Endothelial cell of umbilical vein (primary cell): ENCODE measurements around the gene GNAI1.

Experiments used
- EZH2 ChIP-seq: IDR thresholded peaks from 2 replicates; pipeline ENCODE4 v1.6.1; 2012; ENCODE audit warnings: borderline replicate concordance, low read depth, mild to moderate bottlenecking, moderate library complexity, low read length, inconsistent platforms; ENCODE audit not compliant: severe bottlenecking
- FOS ChIP-seq: IDR thresholded peaks from 2 replicates; pipeline ENCODE4 v1.6.1; 2011; ENCODE audit warnings: mild to moderate bottlenecking, low read length, moderate library complexity, borderline replicate concordance; ENCODE audit not compliant: insufficient read depth
- GATA2 ChIP-seq: IDR thresholded peaks from 2 replicates; pipeline ENCODE4 v1.7.0; 2011; ENCODE audit warnings: low read depth, mild to moderate bottlenecking, moderate library complexity, mixed read lengths, low read length; ENCODE audit not compliant: insufficient read length, insufficient read depth
- JUN ChIP-seq: IDR thresholded peaks from 2 replicates; pipeline ENCODE4 v1.6.1; 2011; ENCODE audit warnings: borderline replicate concordance, low read depth; ENCODE audit not compliant: insufficient read length, insufficient read depth
- MAX ChIP-seq: IDR thresholded peaks from 2 replicates; pipeline ENCODE4 v1.6.1; 2011; ENCODE audit not compliant: insufficient read depth, insufficient read length
- POLR2A ChIP-seq: IDR thresholded peaks from 2 replicates; pipeline ENCODE4 v1.6.1; 2012; ENCODE audit warnings: low read depth, mild to moderate bottlenecking, control low read depth, low read length
- POLR2AphosphoS5 ChIP-seq: IDR thresholded peaks from 2 replicates; pipeline ENCODE4 v1.6.1; 2012; ENCODE audit warnings: low read depth, mild to moderate bottlenecking, control low read depth, low read length, moderate library complexity; ENCODE audit not compliant: insufficient read depth
- TF ChIP-seq, protein P1 (sequence below), 2 donors: IDR thresholded peaks; 1 replicate in 1 of 2; 2 replicates in 1 of 2; pipeline ENCODE4 v1.5.1; 2011; ENCODE audit warnings: low read length in 2 of 2, mild to moderate bottlenecking in 2 of 2, moderate library complexity in 2 of 2, control low read depth in 1 of 2, inconsistent platforms in 1 of 2, low read depth in 1 of 2; ENCODE audit not compliant: insufficient read depth in 1 of 2; ENCODE audit errors: extremely low read depth in 1 of 2

DNA sequence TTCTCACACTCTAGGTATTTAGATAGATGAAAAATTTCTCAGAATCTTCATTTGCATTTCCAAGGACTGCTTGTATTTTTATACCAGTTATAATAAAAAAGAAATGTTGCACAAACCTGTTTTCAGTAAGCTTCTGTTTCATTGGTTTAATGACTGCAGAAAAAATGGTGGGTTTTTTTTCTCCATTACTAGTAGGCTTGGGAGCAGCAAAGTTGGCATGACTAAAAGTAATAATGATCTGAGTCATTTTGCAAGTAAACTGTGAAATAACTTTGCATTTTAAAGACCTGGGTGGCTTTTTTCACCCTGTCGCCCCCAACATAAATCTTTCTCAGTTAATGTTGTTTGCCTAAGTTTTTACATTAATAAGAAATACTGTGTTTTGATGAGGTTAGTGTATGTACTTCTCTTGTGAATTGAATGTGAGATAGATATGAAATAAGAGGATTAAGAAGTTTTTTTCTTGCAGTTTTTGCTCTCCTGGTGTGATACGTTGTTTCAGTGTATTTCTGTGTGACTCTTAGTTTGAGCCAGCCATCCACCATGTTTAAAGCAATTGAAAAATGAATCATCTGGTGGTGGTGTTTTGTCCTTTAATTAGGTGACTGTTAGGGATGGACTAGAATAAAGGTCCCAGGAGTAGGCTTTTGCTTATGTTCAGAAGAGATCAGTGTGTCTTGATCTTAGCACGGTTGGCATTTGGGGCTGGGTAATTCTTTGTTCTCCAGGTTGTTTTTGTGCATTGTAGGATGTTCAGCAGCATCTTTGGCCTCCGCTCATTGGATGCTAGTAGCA is 1.8 kb downstream of the GNAI1 start:
- TF ChIP-seq EZH2 (no peak), POLR2AphosphoS5 (no peak), POLR2A (no peak), MAX (no peak), JUN (no peak), FOS (no peak), GATA2 (no peak)
- TF ChIP-seq, protein P1, sequence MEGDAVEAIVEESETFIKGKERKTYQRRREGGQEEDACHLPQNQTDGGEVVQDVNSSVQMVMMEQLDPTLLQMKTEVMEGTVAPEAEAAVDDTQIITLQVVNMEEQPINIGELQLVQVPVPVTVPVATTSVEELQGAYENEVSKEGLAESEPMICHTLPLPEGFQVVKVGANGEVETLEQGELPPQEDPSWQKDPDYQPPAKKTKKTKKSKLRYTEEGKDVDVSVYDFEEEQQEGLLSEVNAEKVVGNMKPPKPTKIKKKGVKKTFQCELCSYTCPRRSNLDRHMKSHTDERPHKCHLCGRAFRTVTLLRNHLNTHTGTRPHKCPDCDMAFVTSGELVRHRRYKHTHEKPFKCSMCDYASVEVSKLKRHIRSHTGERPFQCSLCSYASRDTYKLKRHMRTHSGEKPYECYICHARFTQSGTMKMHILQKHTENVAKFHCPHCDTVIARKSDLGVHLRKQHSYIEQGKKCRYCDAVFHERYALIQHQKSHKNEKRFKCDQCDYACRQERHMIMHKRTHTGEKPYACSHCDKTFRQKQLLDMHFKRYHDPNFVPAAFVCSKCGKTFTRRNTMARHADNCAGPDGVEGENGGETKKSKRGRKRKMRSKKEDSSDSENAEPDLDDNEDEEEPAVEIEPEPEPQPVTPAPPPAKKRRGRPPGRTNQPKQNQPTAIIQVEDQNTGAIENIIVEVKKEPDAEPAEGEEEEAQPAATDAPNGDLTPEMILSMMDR (IDR thresholded peaks at IDR 0.05; ENCODE audit: extremely low read depth in 1 of 2, insufficient read depth in 1 of 2, low read depth in 1 of 2, low read length in 2 of 2) = no peak
